Heart left ventricle (tissue), 16 donors: ENCODE data around the gene FSD1. TPM values are rescaled to one million over a fixed set of nuclear protein-coding genes. Genes with fewer than 3 reads are reported as not detected.

Experiments
- ATAC-seq, 4 donors: fragments of 200-7000 bp; cut with Tn5 transposase; one replicate each; pipeline ENCODE4 v1.9.1; 2020 to 2022; ENCODE audit warnings: moderate library complexity in 4 of 4, mild to moderate bottlenecking in 3 of 4, moderate number of reproducible peaks in 1 of 4
- DNase-seq, 5 donors: peaks; one replicate each; pipeline ENCODE4 v3.0.0-alpha.2; 2020
- H3K27ac ChIP-seq, 12 donors: fragments of 200-600 bp; sonication (generic) in 4 of 12; one replicate each; pipeline versions ENCODE4 v1.5.0 to v1.8.0; 2016 to 2022; ENCODE audit warnings: mild to moderate bottlenecking in 2 of 12
- H3K27me3 ChIP-seq, 9 donors: fragments of 200-600 bp; sonication (generic) in 2 of 9; one replicate each; pipeline versions ENCODE4 v1.5.1 to v1.8.0; 2016 to 2022; ENCODE audit warnings: mild to moderate bottlenecking in 3 of 9
- H3K36me3 ChIP-seq, 9 donors: fragments of 200-600 bp; sonication (generic) in 2 of 9; one replicate each; pipeline versions ENCODE4 v1.5.0 to v1.8.0; 2018 to 2022; ENCODE audit warnings: mild to moderate bottlenecking in 2 of 9
- H3K4me1 ChIP-seq, 12 donors: fragments of 200-600 bp; sonication (generic) in 4 of 12; one replicate each; pipeline versions ENCODE4 v1.5.0 to v1.8.0; 2016 to 2022; ENCODE audit warnings: mild to moderate bottlenecking in 3 of 12
- H3K4me3 ChIP-seq, 12 donors: fragments of 200-600 bp; sonication (generic) in 4 of 12; one replicate each; pipeline versions ENCODE4 v1.5.0 to v1.8.0; 2017 to 2022; ENCODE audit warnings: mild to moderate bottlenecking in 9 of 12, moderate library complexity in 4 of 12
- H3K9me3 ChIP-seq, 12 donors: fragments of 200-600 bp; sonication (generic) in 4 of 12; one replicate each; pipeline versions ENCODE4 v1.5.0 to v1.8.0; 2016 to 2022; ENCODE audit warnings: mild to moderate bottlenecking in 1 of 12
- POLR2A ChIP-seq, 2 donors: fragments of 450-650 bp; IDR thresholded peaks; one replicate each; pipeline ENCODE4 v1.6.1; 2017; ENCODE audit warnings: antibody characterized with exemption in 2 of 2, mild to moderate bottlenecking in 2 of 2, moderate library complexity in 2 of 2
- WGBS, 4 donors: extraction: QIAGEN DNeasy Blood & Tissue Kit in 2 of 4; methylation state at CpG; one replicate each; pipeline versions ENCODE4 v1.1.5 to v1.1.7; 2013 to 2018; 5-methylcytosine and 5-hydroxymethylcytosine counted together
- intact Hi-C, 10 donors: fragments of 100-400 bp; cut with DNase I; formaldehyde crosslinking; loops; one replicate each; pipeline versions ENCODE4 v1.11.1 to v1.14.2; 2022
- polyA plus RNA-seq, 2 donors: library from polyadenylated mRNA; stranded (reverse); fragments of 200-250 nt; gene quantifications; one replicate each; pipeline ENCODE4 v1.2.3, GENCODE V29; 2013
- total RNA-seq, 9 donors: library from RNA; depleted of rRNA in 2 of 9; stranded (reverse); fragments of >200 nt in 2 of 9; fragmentation: NEBNext Ultra II Directional in 3 of 9; extraction: Animal tissue kit (Norgen Biotek cat#: 25700) in 3 of 9; gene quantifications; one replicate each; pipeline versions ENCODE4 v1.1.0 to v1.2.4, GENCODE V29; 2016 to 2023
- TF ChIP-seq, protein P1 (sequence below), 12 donors: fragments of 200-600 bp; sonication (generic) in 4 of 12; IDR thresholded peaks; one replicate each; pipeline versions ENCODE4 v1.5.0 to v1.8.0; 2018 to 2022; ENCODE audit warnings: antibody characterized with exemption in 12 of 12, mild to moderate bottlenecking in 5 of 12
- donor health status: ischemic (EF 13 %, LVEDD 7.1; RV severe dilation, severe dysfunction).
- donor health status: healthy with polysubstance abuse.
- donor health status: DM: no; HTN: yes; CAD: no.
- donor health status: DM: no; HTN: no; CAD: no.
- donor health status: ischemic (EF 25% LVEDD 6.9; RV normal size, moderate dysfunction).
- donor health status: ischemic (EF 25% LVEDD 5.7; RV mildly dilated, moderate dysfunction).
- donor health status: healthy.
- donor health status: DM: yes; HTN: yes; CAD: no.
- donor health status: ischemic (EF 35%, LVEDD 5.7; RV mildly dilated, moderate dysfunction).
- donor health status: nonischemic (EF 11% LVEDD 7.7; RV severe dilation, severe dysfunction).
- donor health status: DM: yes; HTN: yes; CAD: no.
- donor health status: PGD.
- donor health status: ischemic (EF 29% LVEDD 5.4; RV normal size, mild dysfunction).
- donor health status: nonischemic (EF 23%, LVEDD 6.1; RV moderate dilation, normal function).

Gene FSD1
- total and polyA plus RNA-seq, 11 donors, result 0.04 to 1.2 TPM; not detected in 9

- WGBS, 4 donors, result 84 to 92% (median 91%) methylated on average over 14 to 16 of the region's 16 CpGs
- Histone ChIP-seq H3K27me3 (no peaks in the 10 kb centered on the region), H3K4me1 (no peaks in the 10 kb centered on the region), H3K27ac (no peak overlapping the region), H3K36me3 (peaks cover 0 to 53% (median 38%) of the 10 kb centered on the region in 9 donors), H3K4me3 (no peak overlapping the region), H3K9me3 (no peaks in the 10 kb centered on the region)
- TF ChIP-seq POLR2A (IDR thresholded peaks at IDR 0.05), result no peak
- TF ChIP-seq, protein P1, sequence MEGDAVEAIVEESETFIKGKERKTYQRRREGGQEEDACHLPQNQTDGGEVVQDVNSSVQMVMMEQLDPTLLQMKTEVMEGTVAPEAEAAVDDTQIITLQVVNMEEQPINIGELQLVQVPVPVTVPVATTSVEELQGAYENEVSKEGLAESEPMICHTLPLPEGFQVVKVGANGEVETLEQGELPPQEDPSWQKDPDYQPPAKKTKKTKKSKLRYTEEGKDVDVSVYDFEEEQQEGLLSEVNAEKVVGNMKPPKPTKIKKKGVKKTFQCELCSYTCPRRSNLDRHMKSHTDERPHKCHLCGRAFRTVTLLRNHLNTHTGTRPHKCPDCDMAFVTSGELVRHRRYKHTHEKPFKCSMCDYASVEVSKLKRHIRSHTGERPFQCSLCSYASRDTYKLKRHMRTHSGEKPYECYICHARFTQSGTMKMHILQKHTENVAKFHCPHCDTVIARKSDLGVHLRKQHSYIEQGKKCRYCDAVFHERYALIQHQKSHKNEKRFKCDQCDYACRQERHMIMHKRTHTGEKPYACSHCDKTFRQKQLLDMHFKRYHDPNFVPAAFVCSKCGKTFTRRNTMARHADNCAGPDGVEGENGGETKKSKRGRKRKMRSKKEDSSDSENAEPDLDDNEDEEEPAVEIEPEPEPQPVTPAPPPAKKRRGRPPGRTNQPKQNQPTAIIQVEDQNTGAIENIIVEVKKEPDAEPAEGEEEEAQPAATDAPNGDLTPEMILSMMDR (IDR thresholded peaks at IDR 0.05), result no peak
- ATAC-seq (no peak), DNase-seq (no peak)
- intact Hi-C loops, result loop anchor here in 1 of 10 donors (10.0 kb wide), 1 partner anchor 93 kb away; no protein-coding TSS in a partner anchor
Measured at GRCh38 chr19:4357921-4358326, 53.5 kb downstream of the FSD1 start.

DNA sequence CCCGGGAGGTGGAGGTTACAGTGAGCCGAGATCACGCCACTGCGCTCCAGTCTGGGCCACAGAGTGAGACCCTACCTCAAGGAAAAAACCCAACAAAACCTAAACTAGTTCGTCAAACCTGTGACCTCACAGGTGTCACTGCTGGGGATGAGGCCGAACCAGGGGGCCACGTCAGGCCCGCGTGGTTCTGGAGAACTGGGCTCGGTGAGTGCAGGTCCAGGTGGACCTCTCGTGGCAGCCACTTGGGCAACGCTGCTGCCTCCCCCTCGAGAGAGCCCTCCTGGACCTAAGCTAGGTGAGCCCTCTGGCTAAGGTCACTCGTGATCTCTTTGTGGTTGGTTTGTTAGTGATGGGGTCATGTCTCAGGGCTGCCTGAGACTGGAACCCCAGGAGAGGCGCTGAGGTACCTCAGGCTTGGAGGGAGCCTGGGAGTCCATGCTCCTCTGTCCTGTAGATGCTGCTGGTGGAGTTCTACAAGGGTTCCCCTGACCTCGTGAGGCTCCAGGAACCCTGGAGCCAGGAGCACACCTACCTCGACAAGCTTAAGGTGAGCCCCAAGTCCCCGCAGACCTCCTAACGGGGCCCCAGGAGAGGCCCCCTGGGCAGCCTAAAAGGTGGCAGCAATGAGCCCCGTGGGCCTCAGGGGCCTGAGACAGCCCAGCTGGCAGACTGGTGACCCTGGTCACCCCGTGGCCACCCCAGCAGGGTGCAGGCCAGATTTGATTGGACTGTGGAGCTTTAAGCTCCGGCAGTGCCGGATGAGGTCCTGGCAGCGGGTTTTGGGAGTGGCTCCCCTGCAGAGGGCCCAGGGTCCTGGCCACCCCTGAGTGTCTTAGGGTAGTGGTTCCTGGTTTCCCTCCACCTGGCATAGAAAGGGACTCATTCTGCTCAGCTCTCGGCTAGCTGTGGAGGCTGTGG lies 54.6 kb downstream of the FSD1 start:
- ATAC-seq (no peak), DNase-seq (peak in 1 of 5 donors; percentile 20)
- Histone ChIP-seq H3K4me3 (no peak overlapping the region), H3K9me3 (no peaks in the 10 kb centered on the region), H3K27ac (no peak overlapping the region), H3K27me3 (no peaks in the 10 kb centered on the region), H3K4me1 (no peaks in the 10 kb centered on the region), H3K36me3 (peaks cover 0 to 64% (median 48%) of the 10 kb centered on the region in 9 donors)
- no peak for TF ChIP-seq POLR2A (IDR thresholded peaks at IDR 0.05)
- TF ChIP-seq, protein P1 (IDR thresholded peaks at IDR 0.05), result no peak
- WGBS, 4 donors, result 84 to 94% (median 91%) methylated on average over 9 to 25 of the region's 25 CpGs
- intact Hi-C loops, result loop anchor here in 1 of 10 donors (10.0 kb wide), 1 partner anchor 94 kb away; no protein-coding TSS in a partner anchor

DNA sequence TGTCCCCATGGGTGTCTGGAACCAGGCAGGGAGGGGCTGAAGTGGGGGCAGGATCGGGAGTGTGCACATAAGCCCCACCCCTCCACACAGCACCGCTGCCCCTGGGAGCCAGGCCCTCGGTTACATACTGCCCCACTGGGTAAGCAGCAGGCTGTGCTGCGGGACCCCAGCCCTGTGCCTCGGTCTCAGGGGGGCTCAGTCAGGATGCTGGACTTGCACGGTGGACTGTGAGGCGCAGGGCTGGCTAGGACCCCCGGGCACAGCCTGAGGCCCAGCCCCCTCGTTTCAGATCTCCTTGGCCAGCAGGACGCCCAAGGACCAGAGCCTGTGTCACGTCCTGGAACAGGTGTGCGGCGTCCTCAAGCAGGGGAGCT lies 55.2 kb downstream of the FSD1 start:
- no peaks in the 10 kb centered on the region for H3K27me3 ChIP-seq
- no peaks in the 10 kb centered on the region for H3K4me1 ChIP-seq
- intact Hi-C loops, result loop anchor here in 1 of 10 donors (10.0 kb wide), 1 partner anchor 95 kb away; no protein-coding TSS in a partner anchor
- no peak for TF ChIP-seq POLR2A (IDR thresholded peaks at IDR 0.05)
- TF ChIP-seq, protein P1 (IDR thresholded peaks at IDR 0.05), result no peak
- peak in 1 of 4 donors; percentile 3 for ATAC-seq
- H3K9me3 ChIP-seq, result no peaks in the 10 kb centered on the region
- 81 to 95% (median 87%) methylated on average over 5 to 13 of the region's 13 CpGs for WGBS, 4 donors
- H3K36me3 ChIP-seq, result peaks cover 0 to 69% (median 50%) of the 10 kb centered on the region in 9 donors
- no peak overlapping the region for H3K27ac ChIP-seq
- no peak overlapping the region for H3K4me3 ChIP-seq
- no peak for DNase-seq

- no peaks in the 10 kb centered on the region for H3K4me1 ChIP-seq
- H3K27me3 ChIP-seq, result no peaks in the 10 kb centered on the region
- DNase-seq, result no peak
- H3K27ac ChIP-seq, result no peak overlapping the region
- intact Hi-C loops, result no loop called here
- WGBS, 4 donors, result 86 to 95% (median 88%) methylated on average over 9 of the region's 9 CpGs
- no peaks in the 10 kb centered on the region for H3K9me3 ChIP-seq
- no peak for ATAC-seq
- TF ChIP-seq, protein P1 (IDR thresholded peaks at IDR 0.05), result no peak
- no peak for TF ChIP-seq POLR2A (IDR thresholded peaks at IDR 0.05)
- H3K36me3 ChIP-seq, result peaks cover 0 to 73% (median 52%) of the 10 kb centered on the region in 9 donors
- H3K4me3 ChIP-seq, result no peak overlapping the region
Measured at GRCh38 chr19:4360081-4360569, 55.7 kb downstream of the FSD1 start.
